ENCODE results near the gene TMEM108. TPM values are rescaled to one million over a fixed set of nuclear protein-coding genes. Genes with fewer than 3 reads are reported as not detected.

The TMEM108 gene
- total and polyA plus RNA-seq, 2 experiments from 2014 or later, result 7.4 to 15.3 TPM

DNA sequence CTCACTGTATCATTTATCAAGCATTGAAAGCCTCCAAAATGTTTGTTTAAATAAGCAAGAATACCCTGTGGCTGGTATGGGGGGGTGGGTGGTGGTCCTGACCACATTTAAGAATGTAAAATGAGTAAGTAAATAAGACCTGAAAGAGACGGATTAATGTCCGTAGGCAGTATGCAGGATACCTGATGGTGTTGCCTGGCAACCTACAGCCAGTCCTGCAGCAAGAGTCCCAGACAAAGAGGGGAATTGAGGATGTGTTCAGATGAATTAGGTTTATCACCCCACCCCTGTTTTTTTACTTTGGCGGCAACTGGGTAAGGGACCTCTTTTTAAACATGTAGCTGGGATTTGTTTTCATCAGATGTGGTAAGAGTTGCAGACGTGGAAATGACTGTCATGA, 261.9 kb downstream of the TMEM108 start (continued):
- TF ChIP-seq, protein P1, sequence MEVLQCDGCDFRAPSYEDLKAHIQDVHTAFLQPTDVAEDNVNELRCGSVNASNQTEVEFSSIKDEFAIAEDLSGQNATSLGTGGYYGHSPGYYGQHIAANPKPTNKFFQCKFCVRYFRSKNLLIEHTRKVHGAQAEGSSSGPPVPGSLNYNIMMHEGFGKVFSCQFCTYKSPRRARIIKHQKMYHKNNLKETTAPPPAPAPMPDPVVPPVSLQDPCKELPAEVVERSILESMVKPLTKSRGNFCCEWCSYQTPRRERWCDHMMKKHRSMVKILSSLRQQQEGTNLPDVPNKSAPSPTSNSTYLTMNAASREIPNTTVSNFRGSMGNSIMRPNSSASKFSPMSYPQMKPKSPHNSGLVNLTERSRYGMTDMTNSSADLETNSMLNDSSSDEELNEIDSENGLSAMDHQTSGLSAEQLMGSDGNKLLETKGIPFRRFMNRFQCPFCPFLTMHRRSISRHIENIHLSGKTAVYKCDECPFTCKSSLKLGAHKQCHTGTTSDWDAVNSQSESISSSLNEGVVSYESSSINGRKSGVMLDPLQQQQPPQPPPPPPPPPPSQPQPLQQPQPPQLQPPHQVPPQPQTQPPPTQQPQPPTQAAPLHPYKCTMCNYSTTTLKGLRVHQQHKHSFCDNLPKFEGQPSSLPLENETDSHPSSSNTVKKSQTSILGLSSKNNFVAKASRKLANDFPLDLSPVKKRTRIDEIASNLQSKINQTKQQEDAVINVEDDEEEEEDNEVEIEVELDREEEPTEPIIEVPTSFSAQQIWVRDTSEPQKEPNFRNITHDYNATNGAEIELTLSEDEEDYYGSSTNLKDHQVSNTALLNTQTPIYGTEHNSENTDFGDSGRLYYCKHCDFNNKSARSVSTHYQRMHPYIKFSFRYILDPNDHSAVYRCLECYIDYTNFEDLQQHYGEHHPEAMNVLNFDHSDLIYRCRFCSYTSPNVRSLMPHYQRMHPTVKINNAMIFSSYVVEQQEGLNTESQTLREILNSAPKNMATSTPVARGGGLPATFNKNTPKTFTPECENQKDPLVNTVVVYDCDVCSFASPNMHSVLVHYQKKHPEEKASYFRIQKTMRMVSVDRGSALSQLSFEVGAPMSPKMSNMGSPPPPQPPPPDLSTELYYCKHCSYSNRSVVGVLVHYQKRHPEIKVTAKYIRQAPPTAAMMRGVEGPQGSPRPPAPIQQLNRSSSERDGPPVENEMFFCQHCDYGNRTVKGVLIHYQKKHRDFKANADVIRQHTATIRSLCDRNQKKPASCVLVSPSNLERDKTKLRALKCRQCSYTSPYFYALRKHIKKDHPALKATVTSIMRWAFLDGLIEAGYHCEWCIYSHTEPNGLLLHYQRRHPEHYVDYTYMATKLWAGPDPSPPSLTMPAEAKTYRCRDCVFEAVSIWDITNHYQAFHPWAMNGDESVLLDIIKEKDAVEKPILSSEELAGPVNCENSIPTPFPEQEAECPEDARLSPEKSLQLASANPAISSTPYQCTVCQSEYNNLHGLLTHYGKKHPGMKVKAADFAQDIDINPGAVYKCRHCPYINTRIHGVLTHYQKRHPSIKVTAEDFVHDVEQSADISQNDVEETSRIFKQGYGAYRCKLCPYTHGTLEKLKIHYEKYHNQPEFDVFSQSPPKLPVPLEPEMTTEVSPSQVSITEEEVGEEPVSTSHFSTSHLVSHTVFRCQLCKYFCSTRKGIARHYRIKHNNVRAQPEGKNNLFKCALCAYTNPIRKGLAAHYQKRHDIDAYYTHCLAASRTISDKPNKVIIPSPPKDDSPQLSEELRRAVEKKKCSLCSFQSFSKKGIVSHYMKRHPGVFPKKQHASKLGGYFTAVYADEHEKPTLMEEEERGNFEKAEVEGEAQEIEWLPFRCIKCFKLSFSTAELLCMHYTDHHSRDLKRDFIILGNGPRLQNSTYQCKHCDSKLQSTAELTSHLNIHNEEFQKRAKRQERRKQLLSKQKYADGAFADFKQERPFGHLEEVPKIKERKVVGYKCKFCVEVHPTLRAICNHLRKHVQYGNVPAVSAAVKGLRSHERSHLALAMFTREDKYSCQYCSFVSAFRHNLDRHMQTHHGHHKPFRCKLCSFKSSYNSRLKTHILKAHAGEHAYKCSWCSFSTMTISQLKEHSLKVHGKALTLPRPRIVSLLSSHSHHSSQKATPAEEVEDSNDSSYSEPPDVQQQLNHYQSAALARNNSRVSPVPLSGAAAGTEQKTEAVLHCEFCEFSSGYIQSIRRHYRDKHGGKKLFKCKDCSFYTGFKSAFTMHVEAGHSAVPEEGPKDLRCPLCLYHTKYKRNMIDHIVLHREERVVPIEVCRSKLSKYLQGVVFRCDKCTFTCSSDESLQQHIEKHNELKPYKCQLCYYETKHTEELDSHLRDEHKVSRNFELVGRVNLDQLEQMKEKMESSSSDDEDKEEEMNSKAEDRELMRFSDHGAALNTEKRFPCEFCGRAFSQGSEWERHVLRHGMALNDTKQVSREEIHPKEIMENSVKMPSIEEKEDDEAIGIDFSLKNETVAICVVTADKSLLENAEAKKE (CRISPR knock-in tag; IDR thresholded peaks at IDR 0.05), result no peak
- TF ChIP-seq, protein P2, sequence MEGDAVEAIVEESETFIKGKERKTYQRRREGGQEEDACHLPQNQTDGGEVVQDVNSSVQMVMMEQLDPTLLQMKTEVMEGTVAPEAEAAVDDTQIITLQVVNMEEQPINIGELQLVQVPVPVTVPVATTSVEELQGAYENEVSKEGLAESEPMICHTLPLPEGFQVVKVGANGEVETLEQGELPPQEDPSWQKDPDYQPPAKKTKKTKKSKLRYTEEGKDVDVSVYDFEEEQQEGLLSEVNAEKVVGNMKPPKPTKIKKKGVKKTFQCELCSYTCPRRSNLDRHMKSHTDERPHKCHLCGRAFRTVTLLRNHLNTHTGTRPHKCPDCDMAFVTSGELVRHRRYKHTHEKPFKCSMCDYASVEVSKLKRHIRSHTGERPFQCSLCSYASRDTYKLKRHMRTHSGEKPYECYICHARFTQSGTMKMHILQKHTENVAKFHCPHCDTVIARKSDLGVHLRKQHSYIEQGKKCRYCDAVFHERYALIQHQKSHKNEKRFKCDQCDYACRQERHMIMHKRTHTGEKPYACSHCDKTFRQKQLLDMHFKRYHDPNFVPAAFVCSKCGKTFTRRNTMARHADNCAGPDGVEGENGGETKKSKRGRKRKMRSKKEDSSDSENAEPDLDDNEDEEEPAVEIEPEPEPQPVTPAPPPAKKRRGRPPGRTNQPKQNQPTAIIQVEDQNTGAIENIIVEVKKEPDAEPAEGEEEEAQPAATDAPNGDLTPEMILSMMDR (conservative IDR thresholded peaks at IDR 0.05; ENCODE audit: low read depth in 2 of 2), result no peak
- TF ChIP-seq, protein P3, sequence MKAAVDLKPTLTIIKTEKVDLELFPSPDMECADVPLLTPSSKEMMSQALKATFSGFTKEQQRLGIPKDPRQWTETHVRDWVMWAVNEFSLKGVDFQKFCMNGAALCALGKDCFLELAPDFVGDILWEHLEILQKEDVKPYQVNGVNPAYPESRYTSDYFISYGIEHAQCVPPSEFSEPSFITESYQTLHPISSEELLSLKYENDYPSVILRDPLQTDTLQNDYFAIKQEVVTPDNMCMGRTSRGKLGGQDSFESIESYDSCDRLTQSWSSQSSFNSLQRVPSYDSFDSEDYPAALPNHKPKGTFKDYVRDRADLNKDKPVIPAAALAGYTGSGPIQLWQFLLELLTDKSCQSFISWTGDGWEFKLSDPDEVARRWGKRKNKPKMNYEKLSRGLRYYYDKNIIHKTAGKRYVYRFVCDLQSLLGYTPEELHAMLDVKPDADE (IDR thresholded peaks at IDR 0.05), result no peak
- TF ChIP-seq, protein P4, sequence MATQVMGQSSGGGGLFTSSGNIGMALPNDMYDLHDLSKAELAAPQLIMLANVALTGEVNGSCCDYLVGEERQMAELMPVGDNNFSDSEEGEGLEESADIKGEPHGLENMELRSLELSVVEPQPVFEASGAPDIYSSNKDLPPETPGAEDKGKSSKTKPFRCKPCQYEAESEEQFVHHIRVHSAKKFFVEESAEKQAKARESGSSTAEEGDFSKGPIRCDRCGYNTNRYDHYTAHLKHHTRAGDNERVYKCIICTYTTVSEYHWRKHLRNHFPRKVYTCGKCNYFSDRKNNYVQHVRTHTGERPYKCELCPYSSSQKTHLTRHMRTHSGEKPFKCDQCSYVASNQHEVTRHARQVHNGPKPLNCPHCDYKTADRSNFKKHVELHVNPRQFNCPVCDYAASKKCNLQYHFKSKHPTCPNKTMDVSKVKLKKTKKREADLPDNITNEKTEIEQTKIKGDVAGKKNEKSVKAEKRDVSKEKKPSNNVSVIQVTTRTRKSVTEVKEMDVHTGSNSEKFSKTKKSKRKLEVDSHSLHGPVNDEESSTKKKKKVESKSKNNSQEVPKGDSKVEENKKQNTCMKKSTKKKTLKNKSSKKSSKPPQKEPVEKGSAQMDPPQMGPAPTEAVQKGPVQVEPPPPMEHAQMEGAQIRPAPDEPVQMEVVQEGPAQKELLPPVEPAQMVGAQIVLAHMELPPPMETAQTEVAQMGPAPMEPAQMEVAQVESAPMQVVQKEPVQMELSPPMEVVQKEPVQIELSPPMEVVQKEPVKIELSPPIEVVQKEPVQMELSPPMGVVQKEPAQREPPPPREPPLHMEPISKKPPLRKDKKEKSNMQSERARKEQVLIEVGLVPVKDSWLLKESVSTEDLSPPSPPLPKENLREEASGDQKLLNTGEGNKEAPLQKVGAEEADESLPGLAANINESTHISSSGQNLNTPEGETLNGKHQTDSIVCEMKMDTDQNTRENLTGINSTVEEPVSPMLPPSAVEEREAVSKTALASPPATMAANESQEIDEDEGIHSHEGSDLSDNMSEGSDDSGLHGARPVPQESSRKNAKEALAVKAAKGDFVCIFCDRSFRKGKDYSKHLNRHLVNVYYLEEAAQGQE (IDR thresholded peaks at IDR 0.05; ENCODE audit: unreplicated experiment), result no peak
- TF ChIP-seq ZNF114 (CRISPR knock-in tag; IDR thresholded peaks at IDR 0.05), result no peak
